Kidney tubule cell (primary cell): Measurements from ENCODE around the gene CPM.
"Not testable (repeated sequence)": the region's sequence is repeated elsewhere in the genome, so short reads cannot be mapped to it uniquely, and the experiment has no call there.

Source experiments
- DNase-seq: peaks from one replicate; pipeline ENCODE4 v3.0.0-alpha.2; 2018; ENCODE audit warnings: low spot score

The CPM gene

GRCh38 chr12:68851592-68852306 lies 81.2 kb downstream of the CPM start:
- no peak for DNase-seq

GRCh38 chr12:68850390-68850789 lies 82.6 kb downstream of the CPM start:
- DNase-seq = no peak

- DNase-seq = no peak
Observed at GRCh38 chr12:68846811-68847210, 86.2 kb downstream of the CPM start.

- DNase-seq = no peak
Observed at GRCh38 chr12:68844788-68845695, 87.9 kb downstream of the CPM start.

GRCh38 chr12:68844318-68844745 lies 88.6 kb downstream of the CPM start:
- DNase-seq = no peak

- DNase-seq = no peak
Observed at GRCh38 chr12:68842784-68843567, 90.0 kb downstream of the CPM start.

- no peak for DNase-seq
Observed at GRCh38 chr12:68842123-68842522, 90.8 kb downstream of the CPM start.

- DNase-seq = no peak
Observed at GRCh38 chr12:68841717-68842116, 91.3 kb downstream of the CPM start.

GRCh38 chr12:68841175-68841574 lies 91.8 kb downstream of the CPM start:
- not testable (repeated sequence) for DNase-seq

GRCh38 chr12:68839183-68840147 lies 93.5 kb downstream of the CPM start:
- DNase-seq = no peak

GRCh38 chr12:68838046-68838886 lies 94.7 kb downstream of the CPM start:
- DNase-seq = no peak

GRCh38 chr12:68837215-68837614 lies 95.8 kb downstream of the CPM start:
- DNase-seq = no peak

- no peak for DNase-seq
Observed at GRCh38 chr12:68835333-68835908, 97.5 kb downstream of the CPM start.

- DNase-seq = no peak
Observed at GRCh38 chr12:68833508-68833907, 99.5 kb downstream of the CPM start.

- DNase-seq = no peak
Observed at GRCh38 chr12:68832504-68832867, 100.5 kb downstream of the CPM start.

- DNase-seq = no peak
Observed at GRCh38 chr12:68831751-68832503, 101.0 kb downstream of the CPM start.

- no peak for DNase-seq
Observed at GRCh38 chr12:68831272-68831671, 101.7 kb downstream of the CPM start.

- DNase-seq = no peak
Observed at GRCh38 chr12:68828672-68829068, 104.3 kb downstream of the CPM start.
